Measurements from ENCODE around the gene MANBA. TPM values are rescaled to one million over a fixed set of nuclear protein-coding genes. Genes with fewer than 3 reads are reported as not detected.

MANBA gene
- total RNA-seq, 1 donor from 2014 or later = 46.7 TPM

DNA sequence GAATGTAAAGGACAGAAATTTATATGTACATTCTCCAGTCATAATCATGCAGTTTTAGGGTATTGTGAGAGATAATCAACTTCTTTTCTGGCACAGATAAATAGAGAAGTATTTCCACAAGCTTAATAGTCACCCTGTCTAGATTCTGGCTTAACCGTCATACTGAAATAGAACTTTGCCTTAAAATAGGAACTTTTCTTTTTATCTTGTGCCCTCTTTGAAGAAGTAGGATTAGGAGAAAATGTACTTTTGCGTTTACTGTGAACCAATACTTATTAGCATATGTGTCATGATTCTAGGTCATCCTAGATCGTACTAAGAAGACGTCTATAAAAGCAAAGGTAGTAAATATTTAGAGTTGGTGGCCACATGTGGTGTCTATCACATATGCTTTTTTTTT, 164.2 kb downstream of the MANBA start:
- peak; percentile 21 for DNase-seq (ENCODE audit: low spot score)

DNA sequence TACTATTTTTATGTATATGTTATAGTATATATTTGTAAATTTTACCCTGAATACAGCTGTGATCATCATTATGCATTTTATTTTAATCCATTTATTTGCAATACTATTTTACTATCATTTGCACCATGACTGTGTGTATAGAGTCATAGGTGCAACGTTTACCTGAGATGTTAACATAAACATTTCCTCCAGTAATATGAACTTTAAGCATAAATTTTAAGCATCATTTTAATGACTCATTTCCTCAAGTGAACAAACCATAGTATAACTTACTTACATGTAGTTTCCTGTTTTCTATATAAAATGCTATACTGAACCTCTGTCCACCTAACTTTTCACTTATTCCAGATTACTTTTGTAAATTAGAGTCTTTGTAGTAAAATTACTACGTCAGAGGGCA, 166.8 kb downstream of the MANBA start:
- DNase-seq (ENCODE audit: low spot score) = no peak

DNA sequence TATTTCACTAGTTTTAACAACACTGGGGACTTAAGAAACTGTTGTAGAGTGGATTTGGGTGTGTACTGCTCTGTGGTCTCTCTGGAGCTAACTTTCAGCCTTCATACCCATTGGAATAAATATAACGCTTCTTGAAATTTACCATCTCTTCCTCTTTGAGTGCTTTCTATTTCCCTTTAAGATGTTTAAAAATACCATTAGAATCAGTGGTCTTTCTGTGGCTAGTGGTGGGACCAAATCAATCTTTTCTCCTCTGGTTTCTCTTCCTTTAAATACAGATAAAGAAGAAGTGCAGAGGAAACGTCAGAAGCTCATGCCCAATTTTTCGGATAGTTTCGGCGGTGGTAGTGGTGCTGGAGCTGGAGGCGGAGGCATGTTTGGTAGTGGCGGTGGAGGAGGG, 167.6 kb downstream of the MANBA start:
- no peak for DNase-seq (ENCODE audit: low spot score)

GRCh38 chr4:102592256-102592655, 168.5 kb downstream of the MANBA start:
- no peak for DNase-seq (ENCODE audit: low spot score)

GRCh38 chr4:102589743-102590142, 171.0 kb downstream of the MANBA start:
- no peak for DNase-seq (ENCODE audit: low spot score)

DNA sequence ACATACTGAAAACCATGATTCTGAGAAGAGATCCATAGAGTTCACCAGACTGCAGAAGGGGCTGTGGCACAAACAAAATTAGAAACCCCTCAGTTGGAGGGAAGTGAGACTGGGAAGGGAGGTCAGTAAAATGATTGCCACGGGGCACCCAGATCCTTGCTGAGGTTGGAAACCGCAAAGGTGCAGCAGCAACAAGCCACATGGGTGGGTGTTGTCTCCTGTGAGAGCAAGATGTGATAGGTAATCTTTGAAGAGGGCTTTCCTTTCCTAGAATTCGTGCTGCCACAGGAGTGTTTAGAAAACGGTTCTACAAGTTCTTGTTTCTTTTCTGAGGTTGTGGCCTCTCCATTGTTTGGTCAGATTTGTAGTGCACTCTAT, 174.1 kb downstream of the MANBA start:
- DNase-seq (ENCODE audit: low spot score) = no peak

DNA sequence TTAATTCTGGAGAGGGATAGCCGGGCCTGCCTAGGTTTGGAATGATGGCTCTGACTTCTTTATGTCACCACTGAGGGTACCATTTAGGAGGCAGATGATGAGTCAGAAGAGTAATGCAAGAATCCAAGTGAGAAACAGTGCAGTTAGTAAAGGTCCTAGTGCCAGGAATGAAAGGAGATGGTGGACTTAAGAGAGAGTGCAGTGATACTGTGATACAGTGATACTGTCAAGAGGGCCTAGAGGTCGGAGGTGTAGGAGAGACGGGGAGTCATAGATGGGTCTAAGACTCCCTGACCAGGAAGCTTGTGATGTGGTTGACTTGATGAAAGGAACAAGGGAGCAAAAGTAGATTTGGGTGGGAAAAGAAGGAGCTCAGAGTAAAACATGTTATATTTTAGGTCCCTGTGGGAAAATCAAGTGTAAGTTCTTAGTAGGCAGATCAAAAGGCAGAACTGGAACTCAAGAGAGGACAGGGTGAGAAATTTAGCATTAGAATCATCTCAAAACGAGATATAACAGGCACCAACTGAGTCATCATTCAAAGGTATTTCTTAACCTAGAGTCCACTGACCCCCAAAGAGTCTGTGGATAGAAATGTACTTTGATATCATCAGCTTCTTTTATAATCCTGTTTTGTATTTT, 174.6 kb downstream of the MANBA start:
- no peak for DNase-seq (ENCODE audit: low spot score)

GRCh38 chr4:102585329-102585728, 175.4 kb downstream of the MANBA start:
- no peak for DNase-seq (ENCODE audit: low spot score)

- no peak for DNase-seq (ENCODE audit: low spot score)
Observed at GRCh38 chr4:102584091-102584490, 176.7 kb downstream of the MANBA start.

Other genes with a start within 250 kb of the MANBA start
- 295 TPM for gene UBE2D3, start 66.6 kb upstream of the MANBA start, total RNA-seq (ENCODE audit: insufficient read depth, low replicate concordance)
- 8.4 TPM for gene CISD2, start 108.0 kb upstream of the MANBA start, total RNA-seq (ENCODE audit: insufficient read depth, low replicate concordance)

All from umbilical cord (tissue), 2 donors.